Measurements from ENCODE around the gene GPR78.

DNA sequence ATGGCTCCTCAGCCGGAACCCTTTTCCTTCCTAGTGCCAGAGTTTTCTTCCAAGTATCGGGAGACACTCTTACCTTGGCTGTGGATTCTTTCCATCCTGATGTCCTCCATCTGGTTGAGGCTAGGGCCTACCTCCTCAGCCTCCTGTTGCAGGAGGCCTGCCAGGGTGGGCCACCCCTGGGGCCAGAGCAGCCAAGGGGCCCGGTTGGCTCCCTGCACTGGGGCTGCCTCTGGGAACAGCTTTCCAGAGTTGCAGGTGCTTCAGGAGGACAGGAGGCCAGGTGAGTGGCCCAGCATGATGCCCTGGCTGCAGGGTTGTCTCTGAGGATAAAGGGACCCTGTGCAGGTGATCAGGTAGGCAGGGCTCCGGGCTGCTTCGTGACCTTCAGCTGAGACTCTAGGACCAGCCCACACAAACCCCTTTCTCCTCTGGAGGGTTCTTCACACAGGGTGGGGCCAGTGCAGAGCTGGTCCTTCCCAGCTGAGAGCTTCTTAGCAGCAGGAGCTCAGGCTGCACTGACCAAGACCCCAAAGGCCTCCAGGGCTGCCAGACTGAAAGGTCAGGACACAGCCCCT lies 5.3 kb upstream of the GPR78 start:
- TF ChIP-seq EZH2 (IDR thresholded peaks at IDR 0.05; ENCODE audit: insufficient read depth, poor library complexity, severe bottlenecking) (no peak), EZH2phosphoT487 (IDR thresholded peaks at IDR 0.05; ENCODE audit: insufficient read depth, low read depth) (no peak)
